Smooth muscle cell (in vitro differentiated cells): ENCODE results near the gene GBX1. TPM values are rescaled to one million over a fixed set of nuclear protein-coding genes. Genes with fewer than 3 reads are reported as not detected.

Source experiments
- DNase-seq: peaks from one replicate; lab custom pipeline; 2025; ENCODE audit not compliant: unreplicated experiment; lab: John Stamatoyannopoulos, UW
- H2AFZ ChIP-seq: fragments of 200-600 bp; sonication (generic); 2 replicates; pipeline ENCODE4 v1.6.0; 2016; ENCODE audit warnings: antibody characterized with exemption, low read depth, mild to moderate bottlenecking
- H3F3A ChIP-seq: fragments of 200-600 bp; sonication (generic); 2 replicates; pipeline ENCODE4 v1.6.0; 2017; ENCODE audit warnings: antibody characterized with exemption, low read depth
- H3K27ac ChIP-seq: fragments of 200-600 bp; sonication (generic); 2 replicates; pipeline ENCODE4 v1.5.1; 2016; ENCODE audit warnings: low read depth, mild to moderate bottlenecking
- H3K27me3 ChIP-seq: fragments of 200-600 bp; sonication (generic); 2 replicates; pipeline ENCODE4 v1.6.1; 2016; ENCODE audit warnings: low read depth, mild to moderate bottlenecking
- H3K36me3 ChIP-seq: fragments of 200-600 bp; sonication (generic); 2 replicates; pipeline ENCODE4 v1.5.1; 2016; ENCODE audit warnings: low read depth
- H3K4me1 ChIP-seq: fragments of 200-600 bp; sonication (generic); 2 replicates; pipeline ENCODE4 v1.5.1; 2016; ENCODE audit warnings: low read depth
- H3K4me2 ChIP-seq: fragments of 200-600 bp; sonication (generic); 2 replicates; pipeline ENCODE4 v1.6.0; 2016; ENCODE audit warnings: mild to moderate bottlenecking
- H3K4me3 ChIP-seq: fragments of 200-600 bp; sonication (generic); 2 replicates; pipeline ENCODE4 v1.5.1; 2016; ENCODE audit warnings: mild to moderate bottlenecking
- H3K79me2 ChIP-seq: fragments of 200-600 bp; sonication (generic); 2 replicates; pipeline ENCODE4 v1.6.0; 2016; ENCODE audit warnings: low read depth, mild to moderate bottlenecking
- H3K9ac ChIP-seq: fragments of 200-600 bp; sonication (generic); 2 replicates; pipeline ENCODE4 v1.6.0; 2016; ENCODE audit warnings: low read depth
- H3K9me3 ChIP-seq: fragments of 200-600 bp; sonication (generic); replicated peaks from 2 replicates; pipeline ENCODE4 v1.5.1; 2016; ENCODE audit warnings: low read depth
- H4K20me1 ChIP-seq: fragments of 200-600 bp; sonication (generic); 2 replicates; pipeline ENCODE4 v1.6.0; 2016; ENCODE audit warnings: low read depth
- WGBS: methylation state at CpG from one replicate; pipeline ENCODE4 v1.1.7; 2016; ENCODE audit warnings: low lambda C conversion rate; 5-methylcytosine and 5-hydroxymethylcytosine counted together
- polyA plus RNA-seq: library from polyadenylated mRNA; unstranded; fragments of >200 nt; fragmentation: Nextera tagmentation; extraction: Ambion mirVana; gene quantifications from 2 replicates; pipeline ENCODE4 v1.2.1, GENCODE V29; 2016
- total RNA-seq: library from RNA; depleted of rRNA; stranded (reverse); fragments of >200 nt; gene quantifications from 2 replicates; pipeline ENCODE4 v1.2.3, GENCODE V29; 2014
- TF ChIP-seq, protein P1 (sequence below): fragments of 200-600 bp; sonication (generic); IDR thresholded peaks from 2 replicates; pipeline ENCODE4 v1.5.1; 2017; ENCODE audit warnings: borderline replicate concordance, mild to moderate bottlenecking, antibody characterized with exemption; ENCODE audit not compliant: insufficient read depth, poor library complexity, severe bottlenecking

GBX1 gene
- total and polyA plus RNA-seq, 2 experiments from 2014 or later: not detected

GRCh38 chr7:151211155-151211772 is 43.8 kb upstream of the GBX1 start:
- no peak overlapping the region for H3K4me3 ChIP-seq
- no peaks in the 10 kb centered on the region for H3K4me1 ChIP-seq
- DNase-seq: no peak
- TF ChIP-seq, protein P1, sequence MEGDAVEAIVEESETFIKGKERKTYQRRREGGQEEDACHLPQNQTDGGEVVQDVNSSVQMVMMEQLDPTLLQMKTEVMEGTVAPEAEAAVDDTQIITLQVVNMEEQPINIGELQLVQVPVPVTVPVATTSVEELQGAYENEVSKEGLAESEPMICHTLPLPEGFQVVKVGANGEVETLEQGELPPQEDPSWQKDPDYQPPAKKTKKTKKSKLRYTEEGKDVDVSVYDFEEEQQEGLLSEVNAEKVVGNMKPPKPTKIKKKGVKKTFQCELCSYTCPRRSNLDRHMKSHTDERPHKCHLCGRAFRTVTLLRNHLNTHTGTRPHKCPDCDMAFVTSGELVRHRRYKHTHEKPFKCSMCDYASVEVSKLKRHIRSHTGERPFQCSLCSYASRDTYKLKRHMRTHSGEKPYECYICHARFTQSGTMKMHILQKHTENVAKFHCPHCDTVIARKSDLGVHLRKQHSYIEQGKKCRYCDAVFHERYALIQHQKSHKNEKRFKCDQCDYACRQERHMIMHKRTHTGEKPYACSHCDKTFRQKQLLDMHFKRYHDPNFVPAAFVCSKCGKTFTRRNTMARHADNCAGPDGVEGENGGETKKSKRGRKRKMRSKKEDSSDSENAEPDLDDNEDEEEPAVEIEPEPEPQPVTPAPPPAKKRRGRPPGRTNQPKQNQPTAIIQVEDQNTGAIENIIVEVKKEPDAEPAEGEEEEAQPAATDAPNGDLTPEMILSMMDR: no peak
- H3K4me2 ChIP-seq: no peak overlapping the region
- H3F3A ChIP-seq: no peaks in the 10 kb centered on the region
- peaks cover 16% of the 10 kb centered on the region for H3K36me3 ChIP-seq
- no peaks in the 10 kb centered on the region for H3K79me2 ChIP-seq
- no peaks in the 10 kb centered on the region for H3K9me3 ChIP-seq
- H4K20me1 ChIP-seq: no peaks in the 10 kb centered on the region
- 90% methylated on average over 3 of the region's 3 CpGs for WGBS
- no peak overlapping the region for H3K27ac ChIP-seq
- no peaks in the 10 kb centered on the region for H3K27me3 ChIP-seq
- H3K9ac ChIP-seq: no peak overlapping the region
- H2AFZ ChIP-seq: no peak overlapping the region

- DNase-seq: no peak
- WGBS: 84% methylated on average over 17 of the region's 17 CpGs
- no peaks in the 10 kb centered on the region for H3K27me3 ChIP-seq
Measured at GRCh38 chr7:151210087-151210854, 42.8 kb upstream of the GBX1 start, which contains the start of gene H2BK1. H2BK1 (minus strand) TSS chr7:151210488; CDS start chr7:151210318, 170 bp downstream.

GRCh38 chr7:151209588-151209987 is 42.1 kb upstream of the GBX1 start:
- no peaks in the 10 kb centered on the region for H3K27me3 ChIP-seq
- 90% methylated on average over 6 of the region's 6 CpGs for WGBS
- H3K4me1 ChIP-seq: no peaks in the 10 kb centered on the region
- no peaks in the 10 kb centered on the region for H3F3A ChIP-seq
- no peak overlapping the region for H3K4me3 ChIP-seq
- H4K20me1 ChIP-seq: no peaks in the 10 kb centered on the region
- TF ChIP-seq, protein P1: no peak
- no peaks in the 10 kb centered on the region for H3K9me3 ChIP-seq
- H2AFZ ChIP-seq: no peak overlapping the region
- H3K36me3 ChIP-seq: peaks cover under 1% of the 10 kb centered on the region
- DNase-seq: no peak
- H3K4me2 ChIP-seq: no peak overlapping the region
- H3K79me2 ChIP-seq: no peaks in the 10 kb centered on the region
- H3K9ac ChIP-seq: no peak overlapping the region
- H3K27ac ChIP-seq: no peak overlapping the region

More at GRCh38 chr7:151210087-151210854, 42.8 kb upstream of the GBX1 start, which contains the start of gene H2BK1:
- H4K20me1 ChIP-seq: no peaks in the 10 kb centered on the region
- no peak within 1 kb of the TSS for H2AFZ ChIP-seq
- H3K79me2 ChIP-seq: no peaks in the 10 kb centered on the region
- no peaks in the 10 kb centered on the region for H3K9me3 ChIP-seq
- no peak within 1 kb of the TSS for H3K27ac ChIP-seq
- H3K4me3 ChIP-seq: no peak within 1 kb of the TSS
- no peaks in the 10 kb centered on the region for H3F3A ChIP-seq
- peaks cover 7% of the 10 kb centered on the region for H3K36me3 ChIP-seq
- H3K9ac ChIP-seq: no peak within 1 kb of the TSS
- no peak within 1 kb of the TSS for H3K4me2 ChIP-seq
- H3K4me1 ChIP-seq: no peaks in the 10 kb centered on the region
- TF ChIP-seq, protein P1: no peak
